MCF 10A (cell line): Measurements from ENCODE around the gene ZNF200. TPM values are rescaled to one million over a fixed set of nuclear protein-coding genes. Genes with fewer than 3 reads are reported as not detected.
A peak's percentile ranks its signal among the peaks of the same experiment; 100 is the strongest.

Source experiments
- BruUV-seq: library from RNA; stranded (reverse); fragments of 400-500 nt; replicated peaks from 2 replicates; lab custom pipeline; 2021; lab: Mats Ljungman, UMichigan
- CTCF ChIA-PET: fragments of 300-600 bp; sonication (Branson Sonifier 250); formaldehyde crosslinking; extraction: SDS; loops from one replicate; lab custom pipeline; 2021; ENCODE audit warnings: antibody characterized with exemption, inconsistent platforms; lab: Yijun Ruan, JAX
- POLR2A ChIA-PET: fragments of 300-600, 350-650 bp; sonication (Branson Sonifier 250); formaldehyde crosslinking; extraction: SDS; loops from one replicate; lab custom pipeline; 2020; ENCODE audit warnings: antibody characterized with exemption, inconsistent platforms; lab: Yijun Ruan, JAX
- DNase-seq: peaks from one replicate; pipeline ENCODE4 v3.0.0-alpha.2; 2018; ENCODE audit not compliant: unreplicated experiment
- H3K27ac Mint-ChIP-seq: one replicate; pipeline ENCODE4 v1.8.0; 2022; ENCODE audit warnings: mild to moderate bottlenecking, low read depth, mixed read lengths; ENCODE audit not compliant: unreplicated experiment
- H3K27me3 Mint-ChIP-seq: one replicate; pipeline ENCODE4 v1.8.0; 2022; ENCODE audit warnings: mixed read lengths; ENCODE audit not compliant: insufficient read depth, unreplicated experiment
- H3K36me3 Mint-ChIP-seq: one replicate; pipeline ENCODE4 v1.8.0; 2022; ENCODE audit warnings: mild to moderate bottlenecking, moderate library complexity, mixed read lengths; ENCODE audit not compliant: insufficient read depth, unreplicated experiment
- H3K4me1 Mint-ChIP-seq: one replicate; pipeline ENCODE4 v1.8.0; 2022; ENCODE audit warnings: mixed read lengths; ENCODE audit not compliant: insufficient read depth, unreplicated experiment
- H3K4me3 Mint-ChIP-seq: one replicate; pipeline ENCODE4 v1.8.0; 2022; ENCODE audit warnings: mild to moderate bottlenecking, moderate library complexity, mixed read lengths; ENCODE audit not compliant: unreplicated experiment
- H3K9me3 Mint-ChIP-seq: one replicate; pipeline ENCODE4 v1.8.0; 2022; ENCODE audit warnings: mixed read lengths; ENCODE audit not compliant: unreplicated experiment
- CTCF ChIP-seq: fragments of 200-600 bp; IDR thresholded peaks from one replicate; pipeline ENCODE4 v1.8.0; 2022; ENCODE audit warnings: antibody characterized with exemption, mild to moderate bottlenecking; ENCODE audit not compliant: unreplicated experiment
- intact Hi-C: fragments of 100-400 bp; cut with micrococcal nuclease; formaldehyde crosslinking; loops from 2 replicates; pipeline ENCODE4 v1.14.1; 2022
- total RNA-seq: library from RNA; stranded (reverse); gene quantifications from 2 replicates; pipeline ENCODE4 v1.2.3, GENCODE V29; 2022

ZNF200 gene
- total RNA-seq, 1 experiment from 2014 or later, result 6.6 TPM

DNA sequence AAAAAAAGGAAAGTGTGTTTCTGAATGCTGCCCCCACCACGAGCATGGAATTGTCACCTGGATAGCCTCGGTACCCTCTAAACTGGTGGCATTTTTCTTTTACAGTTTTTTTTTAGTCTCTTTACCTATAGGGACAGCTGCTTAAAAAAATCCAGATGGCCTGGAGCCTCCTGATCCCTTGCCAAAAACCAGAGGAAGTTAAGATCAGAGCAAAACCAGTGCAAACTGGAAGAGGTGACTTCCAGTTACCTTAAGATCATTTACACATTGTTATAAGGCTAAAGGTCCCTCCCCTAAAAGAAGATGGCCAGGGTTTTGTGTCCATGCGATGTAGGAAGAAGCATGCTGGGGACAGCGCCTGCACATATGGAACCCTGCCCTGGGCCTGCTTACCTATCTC, 18.0 kb upstream of the ZNF200 start:
- Mint-ChIP-seq H3K4me3 (no peak overlapping the region), H3K27me3 (no peaks in the 10 kb centered on the region), H3K36me3 (peaks cover 16% of the 10 kb centered on the region), H3K4me1 (no peaks in the 10 kb centered on the region), H3K9me3 (no peaks in the 10 kb centered on the region), H3K27ac (no peak overlapping the region)
- BruUV-seq, result no TSS peak
- CTCF ChIA-PET, result no interaction called here
- TF ChIP-seq CTCF, result no peak
- peak; percentile 48 for DNase-seq
- POLR2A ChIA-PET, result interaction anchor here (0.6 to 2.2 kb wide), 3 partner anchors 10 to 30 kb away, joined by 3 to 17 read pairs (median 4); no protein-coding TSS in a partner anchor
- intact Hi-C loops, result no loop called here

- POLR2A ChIA-PET, result interaction anchor here (0.6 to 1.9 kb wide), 2 partner anchors 11 to 14 kb away, joined by 3 to 6 read pairs; no protein-coding TSS in a partner anchor
These were observed 14.5 kb upstream of the ZNF200 start for GRCh38 chr16:3249451-3249850.

DNA sequence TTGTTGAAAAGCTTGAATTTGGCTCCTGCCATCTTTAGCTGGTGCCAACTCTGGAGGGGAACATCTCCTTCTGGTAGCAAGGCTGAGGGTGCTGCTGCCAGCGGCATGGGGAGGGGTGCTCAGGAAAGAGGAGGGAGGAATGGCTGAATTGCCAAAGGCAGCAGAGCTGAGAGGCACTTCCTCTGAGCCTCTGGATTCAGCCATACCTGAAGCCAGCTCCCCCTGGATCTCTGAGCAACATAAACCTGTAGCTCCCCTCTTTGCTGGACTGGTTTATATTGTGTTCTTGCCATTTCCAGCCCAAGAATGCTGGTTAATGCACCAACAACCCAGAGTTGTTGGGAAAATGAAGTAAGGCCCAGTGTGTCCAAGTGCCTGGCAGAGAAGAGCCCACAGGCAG, 14.1 kb upstream of the ZNF200 start:
- no peak for DNase-seq
- Mint-ChIP-seq H3K27ac (no peak overlapping the region), H3K4me1 (no peaks in the 10 kb centered on the region), H3K4me3 (no peak overlapping the region), H3K36me3 (peaks cover 5% of the 10 kb centered on the region), H3K9me3 (peaks cover 5% of the 10 kb centered on the region), H3K27me3 (no peaks in the 10 kb centered on the region)
- ChIA-PET CTCF (interaction anchor here (0.6 to 1.0 kb wide), 3 partner anchors 18 to 65 kb away, joined by 3 to 5 read pairs (median 3); no protein-coding TSS in a partner anchor), POLR2A (interaction anchor here (0.6 to 1.9 kb wide), 3 partner anchors 11 to 15 kb away, joined by 3 to 6 read pairs (median 3); no protein-coding TSS in a partner anchor)
- TF ChIP-seq CTCF, result no peak
- BruUV-seq, result no TSS peak
- intact Hi-C loops, result no loop called here

More at GRCh38 chr16:3249451-3249850, 14.5 kb upstream of the ZNF200 start:
- CTCF ChIA-PET, result interaction anchor here (0.6 to 1.0 kb wide), 3 partner anchors 11 to 65 kb away, joined by 3 to 5 read pairs (median 3); no protein-coding TSS in a partner anchor
- H3K27ac Mint-ChIP-seq, result no peak overlapping the region
- H3K4me3 Mint-ChIP-seq, result no peak overlapping the region
- no peak for TF ChIP-seq CTCF
- peaks cover 5% of the 10 kb centered on the region for H3K36me3 Mint-ChIP-seq
- H3K4me1 Mint-ChIP-seq, result no peaks in the 10 kb centered on the region
- BruUV-seq, result no TSS peak
- peaks cover 5% of the 10 kb centered on the region for H3K9me3 Mint-ChIP-seq
- intact Hi-C loops, result no loop called here
- DNase-seq, result no peak
- no peaks in the 10 kb centered on the region for H3K27me3 Mint-ChIP-seq

- Mint-ChIP-seq H3K4me3 (no peak overlapping the region), H3K27me3 (no peaks in the 10 kb centered on the region), H3K27ac (no peak overlapping the region), H3K4me1 (no peaks in the 10 kb centered on the region), H3K9me3 (peaks cover 5% of the 10 kb centered on the region), H3K36me3 (peaks cover 5% of the 10 kb centered on the region)
- no peak for TF ChIP-seq CTCF
- ChIA-PET POLR2A (interaction anchor here (0.8 kb wide), 1 partner anchor 12 kb away, joined by 3 read pairs; no protein-coding TSS in a partner anchor), CTCF (interaction anchor here (0.6 to 1.0 kb wide), 3 partner anchors 18 to 64 kb away, joined by 3 to 5 read pairs (median 3); no protein-coding TSS in a partner anchor)
- BruUV-seq, result no TSS peak
- intact Hi-C loops, result no loop called here
- DNase-seq, result no peak
These were observed 13.6 kb upstream of the ZNF200 start for GRCh38 chr16:3248596-3248995.
